K562 (cell line): ENCODE measurements around the gene CCDC158. TPM values are rescaled to one million over a fixed set of nuclear protein-coding genes. Genes with fewer than 3 reads are reported as not detected.

Source experiments
- ATAC-seq: fragments of 200-7000 bp; cut with Tn5 transposase; 3 replicates; pipeline ENCODE4 v1.9.1; 2020; ENCODE audit warnings: moderate library complexity
- BruUV-seq: library from RNA; stranded (reverse); fragments of 400-500 nt; replicated peaks from 2 replicates; lab custom pipeline; 2021; lab: Mats Ljungman, UMichigan
- CTCF ChIA-PET: fragments of 300-600 bp; formaldehyde crosslinking; extraction: SDS; loops from one replicate; lab custom pipeline; 2021; ENCODE audit warnings: low intra/inter-chr PET ratio; lab: Yijun Ruan, JAX
- POLR2A ChIA-PET: fragments of 300-600, 350-650 bp; sonication (Branson Sonifier 250); formaldehyde crosslinking; extraction: SDS; loops from one replicate; lab custom pipeline; 2021; ENCODE audit warnings: antibody characterized with exemption, inconsistent platforms; lab: Yijun Ruan, JAX
- DNase-seq, 4 experiments: peaks; one replicate each; pipeline versions ENCODE4 v3.0.0 to v3.0.0-alpha.2; 2011 to 2018; ENCODE audit warnings: low spot score in 3 of 4, mixed read lengths in 3 of 4; ENCODE audit errors: extremely low read depth in 1 of 4
- FAIRE-seq: peaks from 2 replicates; lab custom pipeline; 2011; peaks lifted over from hg19 to GRCh38; lab: Jason Lieb, UNC
- H2AFZ ChIP-seq: 2 replicates; pipeline ENCODE4 v1.6.0; 2011; ENCODE audit warnings: low read depth, low read length, control low read depth, inconsistent platforms
- H3K27ac ChIP-seq: fragments of 200-600 bp; 3 replicates; pipeline ENCODE4 v1.8.0; 2011; ENCODE audit warnings: low read depth, mild to moderate bottlenecking, control low read depth, inconsistent platforms, low read length, moderate library complexity, mixed read lengths; ENCODE audit errors: extremely low read depth
- H3K27me3 ChIP-seq, 2 experiments: fragments of 300-600 bp in 1 of 2; 2 replicates in 1 of 2; 3 replicates in 1 of 2; pipeline versions ENCODE4 v1.6.0 to v1.8.0; 2011; ENCODE audit warnings: inconsistent platforms in 2 of 2, low read length in 2 of 2, mild to moderate bottlenecking in 1 of 2, mixed read lengths in 1 of 2, moderate library complexity in 1 of 2; ENCODE audit not compliant: control insufficient read depth in 2 of 2, insufficient read depth in 2 of 2
- H3K36me3 ChIP-seq: fragments of 300-600 bp; 3 replicates; pipeline ENCODE4 v1.8.0; 2011; ENCODE audit warnings: mild to moderate bottlenecking, low read length, inconsistent platforms; ENCODE audit not compliant: control insufficient read depth, insufficient read depth
- H3K4me1 ChIP-seq, 2 experiments: fragments of 200-600 bp in 1 of 2; replicated peaks in 1 of 2; 2 replicates in 1 of 2; 3 replicates in 1 of 2; pipeline versions ENCODE4 v1.5.1 to v1.8.0; 2011; ENCODE audit warnings: inconsistent platforms in 2 of 2, low read length in 2 of 2, mild to moderate bottlenecking in 1 of 2, mixed read lengths in 1 of 2, moderate library complexity in 1 of 2; ENCODE audit not compliant: control insufficient read depth in 2 of 2, insufficient read depth in 2 of 2
- H3K4me2 ChIP-seq: 2 replicates; pipeline ENCODE4 v1.6.1; 2011; ENCODE audit warnings: low read length, control low read depth, inconsistent platforms, mixed read lengths; ENCODE audit not compliant: insufficient read depth
- H3K4me3 ChIP-seq: fragments of 200-600 bp; sonication (generic), shearing (Covaris generic); 2 replicates; pipeline ENCODE4 v1.5.1; 2016; ENCODE audit warnings: control low read depth, inconsistent platforms
- H3K79me2 ChIP-seq: fragments of 200-600 bp; 3 replicates; pipeline ENCODE4 v1.8.0; 2011; ENCODE audit warnings: low read length, inconsistent platforms; ENCODE audit not compliant: control insufficient read depth, insufficient read depth
- H3K9ac ChIP-seq, 2 experiments: 2 replicates each; pipeline versions ENCODE4 v1.6.0 to v1.6.1; 2011; ENCODE audit warnings: low read depth in 2 of 2, low read length in 2 of 2, control low read depth in 1 of 2, inconsistent platforms in 1 of 2, mild to moderate bottlenecking in 1 of 2, mixed read lengths in 1 of 2; ENCODE audit not compliant: insufficient read depth in 1 of 2
- H3K9me1 ChIP-seq: one replicate; pipeline ENCODE4 v1.6.0; 2011; ENCODE audit warnings: inconsistent platforms, mild to moderate bottlenecking, low read length, moderate library complexity; ENCODE audit not compliant: control insufficient read depth, insufficient read depth
- H3K9me3 ChIP-seq: replicated peaks from 2 replicates; pipeline ENCODE4 v1.5.1; 2011; ENCODE audit warnings: low read depth, low read length, inconsistent platforms; ENCODE audit not compliant: control insufficient read depth, insufficient read depth
- H4K20me1 ChIP-seq: replicated peaks from 2 replicates; pipeline ENCODE4 v1.6.1; 2011; ENCODE audit warnings: low read length, inconsistent platforms, mixed read lengths; ENCODE audit not compliant: control insufficient read depth, insufficient read depth
- BRCA1 ChIP-seq, 2 experiments: fragments of 450-650 bp in 1 of 2; sonication (generic) in 1 of 2; formaldehyde crosslinking in 1 of 2; IDR thresholded peaks; 2 replicates each; pipeline versions ENCODE4 v1.5.0 to v1.6.1; 2017 to 2020; ENCODE audit warnings: mild to moderate bottlenecking in 1 of 2, missing genetic modification reagents in 1 of 2
- C11orf30 ChIP-seq: fragments of 450-650 bp; IDR thresholded peaks from 2 replicates; pipeline ENCODE4 v1.6.1; 2016; ENCODE audit warnings: low read depth, mild to moderate bottlenecking
- LCOR ChIP-seq: sonication (generic); formaldehyde crosslinking; IDR thresholded peaks from 2 replicates; pipeline ENCODE4 v1.8.0; 2022; ENCODE audit warnings: mild to moderate bottlenecking, missing genetic modification reagents
- MTA1 ChIP-seq: fragments of 450-650 bp; IDR thresholded peaks from 2 replicates; pipeline ENCODE4 v1.6.1; 2017; ENCODE audit warnings: borderline replicate concordance
- NCOA1 ChIP-seq: fragments of 450-650 bp; IDR thresholded peaks from 2 replicates; pipeline ENCODE4 v1.6.1; 2016; ENCODE audit warnings: low read depth
- NFE2L1 ChIP-seq: fragments of 450-650 bp; IDR thresholded peaks from 2 replicates; pipeline ENCODE4 v1.6.1; 2016; ENCODE audit warnings: missing genetic modification characterization, low read depth, mild to moderate bottlenecking, missing compliant biosample characterization, moderate library complexity, borderline replicate concordance
- NFIC ChIP-seq: fragments of 450-650 bp; IDR thresholded peaks from 2 replicates; pipeline ENCODE4 v1.6.1; 2017; ENCODE audit warnings: mild to moderate bottlenecking, inconsistent platforms
- NFIX ChIP-seq: fragments of 250-450 bp; sonication (Bioruptor Pico); IDR thresholded peaks from 2 replicates; pipeline ENCODE4 v1.4.0; 2020; ENCODE audit warnings: low read depth, mild to moderate bottlenecking, moderate library complexity
- POLR2H ChIP-seq: IDR thresholded peaks from 2 replicates; pipeline ENCODE4 v1.6.1; 2016; ENCODE audit warnings: missing genetic modification characterization, low read depth, mild to moderate bottlenecking, control low read depth, missing compliant biosample characterization, moderate library complexity
- PRDM10 ChIP-seq: fragments of 450-650 bp; IDR thresholded peaks from 2 replicates; pipeline ENCODE4 v1.6.1; 2018; ENCODE audit not compliant: partially characterized antibody
- RCOR1 ChIP-seq, 2 experiments: IDR thresholded peaks; 2 replicates each; pipeline ENCODE4 v1.6.1; 2012; ENCODE audit warnings: low read depth in 2 of 2, low read length in 2 of 2, borderline replicate concordance in 1 of 2, improper control_type of control experiment in 1 of 2
- THRAP3 ChIP-seq: fragments of 450-650 bp; IDR thresholded peaks from 2 replicates; pipeline ENCODE4 v1.6.1; 2016; ENCODE audit warnings: mild to moderate bottlenecking, inconsistent platforms, borderline replicate concordance
- ZNF316 ChIP-seq: fragments of 450-650 bp; IDR thresholded peaks from 2 replicates; pipeline ENCODE4 v1.6.1; 2016
- ZNF764 ChIP-seq: fragments of 250-450 bp; sonication (Bioruptor Pico); IDR thresholded peaks from 2 replicates; pipeline ENCODE4 v1.4.0; 2020; ENCODE audit warnings: low read depth, mild to moderate bottlenecking, moderate library complexity
- WGBS: fragments of 100-300 bp; shearing (Covaris generic); methylation state at CpG from one replicate; pipeline ENCODE4 v1.1.6; 2016; ENCODE audit warnings: low coverage, mixed read lengths; ENCODE audit not compliant: insufficient coverage; ENCODE audit errors: missing lambda C conversion rate; 5-methylcytosine and 5-hydroxymethylcytosine counted together
- in situ Hi-C: fragments of 300-500 bp; cut with MboI; formaldehyde crosslinking; loops from 4 replicates; pipeline ENCODE4 v1.15.0; 2018; ENCODE audit warnings: inconsistent platforms, mixed read lengths
- intact Hi-C: fragments of 100-400 bp; cut with micrococcal nuclease; formaldehyde crosslinking; loops from 2 replicates; pipeline ENCODE4 v1.14.2; 2022
- polyA plus RNA-seq, 8 experiments: library from polyadenylated mRNA; depleted of rRNA in 4 of 8; stranded (reverse) in 5 of 8; unstranded in 3 of 8; fragments of >200 nt; fragmentation: Nextera tagmentation in 2 of 8; fragmentation: Illumina TruSeq in 1 of 8; extraction: Ambion mirVana in 2 of 8; extraction: Trizol in 1 of 8; gene quantifications; 2 replicates each; pipeline versions ENCODE4 v1.2.1 to v1.2.3, GENCODE V29; 2011 to 2014; ENCODE audit warnings: inconsistent platforms in 1 of 8, missing spikeins in 1 of 8
- total RNA-seq, 7 experiments: library from RNA; depleted of rRNA in 6 of 7; stranded (reverse); fragments of >200 nt in 6 of 7; fragmentation: Illumina TruSeq in 2 of 7; extraction: Trizol in 2 of 7; gene quantifications; 2 replicates each; pipeline versions ENCODE4 v1.2.1 to v1.2.3, GENCODE V29; 2011 to 2021; ENCODE audit warnings: low replicate concordance in 1 of 7

The CCDC158 gene
- total and polyA plus RNA-seq, 9 of the 15 experiments (the other 6 are each of a cell fraction or from before 2014, with no cell fraction given): not detected

- CTCF ChIA-PET: no interaction called here
Observed at GRCh38 chr4:76309939-76310550, 110.9 kb downstream of the CCDC158 start.

GRCh38 chr4:76308548-76308947 is 112.4 kb downstream of the CCDC158 start:
- H3K4me2 ChIP-seq: no peak overlapping the region
- H3K9me1 ChIP-seq: no peaks in the 10 kb centered on the region
- intact Hi-C loops: no loop called here
- no peaks in the 10 kb centered on the region for H3K9me3 ChIP-seq
- POLR2A ChIA-PET: no interaction called here
- CTCF ChIA-PET: no interaction called here
- DNase-seq: peak in 3 of 4 experiments; percentile 35 to 71 (median 47)
- H3K9ac ChIP-seq: peak overlapping the region in 1 of 2 experiments; percentile 79; a peak in 1 of 4 replicates
- ATAC-seq: peak; percentile 27
- in situ Hi-C loops: no loop called here
- peak; percentile 76 for FAIRE-seq
- no peak overlapping the region for H3K4me3 ChIP-seq
- H3K79me2 ChIP-seq: no peaks in the 10 kb centered on the region
- H3K36me3 ChIP-seq: no peaks in the 10 kb centered on the region
- WGBS: 14% methylated on average over 6 of the region's 6 CpGs
- H3K27ac ChIP-seq: no peak overlapping the region
- peak overlapping the region; percentile 42 for H2AFZ ChIP-seq
- peaks cover 7 to 17% of the 10 kb centered on the region in 2 experiments; a peak in 4 of 5 replicates for H3K4me1 ChIP-seq
- BruUV-seq: no TSS peak
- H4K20me1 ChIP-seq: no peaks in the 10 kb centered on the region
- H3K27me3 ChIP-seq: no peaks in the 10 kb centered on the region
- TF ChIP-seq NFIC: peak; percentile 98
- no peak for TF ChIP-seq NCOA1
- TF ChIP-seq POLR2H (tag): no peak
- no peak for TF ChIP-seq BRCA1 (IDR thresholded peaks at IDR 0.05)
- TF ChIP-seq BRCA1 (CRISPR knock-in tag; IDR thresholded peaks at IDR 0.05): no peak
- TF ChIP-seq ZNF764 (CRISPR knock-in tag): no peak
- peak; percentile 79 for TF ChIP-seq PRDM10
- TF ChIP-seq NFE2L1 (tag): no peak
- no peak for TF ChIP-seq RCOR1 (IDR thresholded peaks at IDR 0.05; ENCODE audit: borderline replicate concordance in 1 of 2, low read depth in 2 of 2, low read length in 2 of 2)
- TF ChIP-seq LCOR: no peak
- TF ChIP-seq NFIX (CRISPR knock-in tag): peak; percentile 54
- no peak for TF ChIP-seq MTA1

More at GRCh38 chr4:76309939-76310550, 110.9 kb downstream of the CCDC158 start:
- H3K36me3 ChIP-seq: no peaks in the 10 kb centered on the region
- in situ Hi-C loops: no loop called here
- intact Hi-C loops: no loop called here
- no peak overlapping the region for H2AFZ ChIP-seq
- no peak for TF ChIP-seq THRAP3
- TF ChIP-seq ZNF316: peak; percentile 48; the same call in 1 of the 2 replicates
- TF ChIP-seq C11orf30: peak; percentile 31; the same call in 1 of the 2 replicates
- no peaks in the 10 kb centered on the region for H3K9me3 ChIP-seq
- H3K4me2 ChIP-seq: no peak overlapping the region
- DNase-seq (no peak), ATAC-seq (no peak), FAIRE-seq (peak; percentile 64)
- no peaks in the 10 kb centered on the region for H4K20me1 ChIP-seq
- no peak overlapping the region for H3K4me3 ChIP-seq
- no peaks in the 10 kb centered on the region for H3K9me1 ChIP-seq
- no peaks in the 10 kb centered on the region for H3K27me3 ChIP-seq
- BruUV-seq: no TSS peak
- H3K9ac ChIP-seq: no peak overlapping the region
- POLR2A ChIA-PET: interaction anchor here (1.0 kb wide), 1 partner anchor 9 kb away, joined by 4 read pairs; no protein-coding TSS in a partner anchor
- peaks cover 6 to 17% of the 10 kb centered on the region in 2 experiments; a peak in 4 of 5 replicates for H3K4me1 ChIP-seq
- no peaks in the 10 kb centered on the region for H3K79me2 ChIP-seq
- WGBS: 41% methylated on average over 3 of the region's 3 CpGs
- H3K27ac ChIP-seq: no peak overlapping the region
